Measurements from ENCODE around the gene FAM13C. TPM values are rescaled to one million over a fixed set of nuclear protein-coding genes. Genes with fewer than 3 reads are reported as not detected.
A peak's percentile ranks its signal among the peaks of the same experiment; 100 is the strongest.

The FAM13C gene
- total and polyA plus RNA-seq, 2 of the 4 experiments (the other 2 are of a cell fraction) = 1.6 to 2.9 TPM

- no peaks in the 10 kb centered on the region for H3K27me3 ChIP-seq (ENCODE audit: control insufficient read depth, insufficient read depth, low read length)
- in situ Hi-C loops (cut with MboI; ENCODE audit: low sequenced_read_pairs) (no loop called here), dilution Hi-C loops (cut with HindIII; ENCODE audit: low sequenced_read_pairs, unreplicated experiment) (no loop called here), intact Hi-C loops (cut with micrococcal nuclease) (no loop called here)
- H2AFZ ChIP-seq (replicated peaks; ENCODE audit: low read length, poor library complexity) = no peak overlapping the region
- no peak overlapping the region for H3K9ac ChIP-seq (ENCODE audit: low read depth, low read length)
- H3K79me1 ChIP-seq (ENCODE audit: low read depth in 1 of 2, low read length in 2 of 2) = no peaks in the 10 kb centered on the region
- peaks cover 7% of the 10 kb centered on the region for H3K9me3 ChIP-seq (ENCODE audit: control insufficient read depth, insufficient read depth, low read length)
- H3K4me2 ChIP-seq (ENCODE audit: low read depth, low read length) = no peak overlapping the region
- H3K4me3 ChIP-seq (ENCODE audit: insufficient read depth, low read depth, low read length) = no peak overlapping the region
- no CpG with 5 or more reads among the region's 1 CpG for WGBS, 2 experiments (ENCODE audit: extremely low coverage in 2 of 2, insufficient read length in 1 of 2)
- BruUV-seq (replicated peaks) = no TSS peak
- peak overlapping the region; percentile 12; the same call in 1 of the 2 replicates for H4K5ac ChIP-seq (ENCODE audit: low read depth, low read length)
- H3K18ac ChIP-seq (ENCODE audit: low read depth, low read length) = peak overlapping the region; percentile 89; the same call in 1 of the 2 replicates
- DNase-seq = no peak
- peak overlapping the region; percentile 46; the same call in 1 of the 2 replicates for H2BK20ac ChIP-seq (ENCODE audit: low read depth, low read length)
- H2AK9ac ChIP-seq (replicated peaks; ENCODE audit: low read depth, low read length, poor library complexity) = no peak overlapping the region
- peaks cover 2% of the 10 kb centered on the region for H3K4me1 ChIP-seq (ENCODE audit: control insufficient read depth, insufficient read depth, low read length)
- H2BK120ac ChIP-seq (ENCODE audit: low read depth, low read length) = peak overlapping the region; percentile 36; the same call in 1 of the 2 replicates
- no peak for ATAC-seq (ENCODE audit: low read depth)
- H3K56ac ChIP-seq (ENCODE audit: extremely low read depth, insufficient read depth, low read length) = no peak overlapping the region
- H4K8ac ChIP-seq (ENCODE audit: low read depth in 2 of 2, low read length in 2 of 2) = peak overlapping the region in 1 of 2 experiments; percentile 6; a peak in 1 of 4 replicates
- H3K23ac ChIP-seq (ENCODE audit: low read depth, low read length) = no peak overlapping the region
- H3K4ac ChIP-seq (ENCODE audit: low read depth, low read length) = peak overlapping the region; percentile 12; the same call in 1 of the 2 replicates
- ChIA-PET CTCF (no interaction called here), POLR2A (ENCODE audit: unreplicated experiment) (no interaction called here)
- H2BK15ac ChIP-seq (ENCODE audit: low read depth, low read length) = 0 out of 3 replicates have a peak overlapping the region, but pooled peaks have one; percentile 1
- no peaks in the 10 kb centered on the region for H3K36me3 ChIP-seq (ENCODE audit: control insufficient read depth, insufficient read depth, low read length)
- no peaks in the 10 kb centered on the region for H4K20me1 ChIP-seq (ENCODE audit: insufficient read depth, low read length)
- no peak for TF ChIP-seq USF2 (IDR thresholded peaks at IDR 0.05; ENCODE audit: low read depth, low read length)
- TF ChIP-seq SMC3 (IDR thresholded peaks at IDR 0.05; ENCODE audit: low read depth, low read length) = no peak
- TF ChIP-seq RAD21 (IDR thresholded peaks at IDR 0.05; ENCODE audit: low read length) = no peak
- no peak for TF ChIP-seq BHLHE40 (IDR thresholded peaks at IDR 0.05; ENCODE audit: low read depth, low read length)
- H3K9me1 ChIP-seq (ENCODE audit: insufficient read depth, low read length) = no peaks in the 10 kb centered on the region
- no peak overlapping the region for H2BK5ac ChIP-seq (ENCODE audit: low read depth, low read length, poor library complexity, severe bottlenecking)
- no peak overlapping the region for H2AK5ac ChIP-seq (ENCODE audit: low read depth, low read length)
- 0 out of 2 replicates have a peak overlapping the region, but pooled peaks have one; percentile 38 for H3K14ac ChIP-seq (replicated peaks; ENCODE audit: low read depth, low read length)
- no peak overlapping the region for H4K91ac ChIP-seq (ENCODE audit: insufficient read depth, low read depth, low read length)
- no peak overlapping the region for H3K27ac ChIP-seq (ENCODE audit: insufficient read depth, low read length)
Observed at GRCh38 chr10:59381687-59382086, 19.3 kb upstream of the FAM13C start.
